ENCODE measurements around the gene NCF4. TPM values are rescaled to one million over a fixed set of nuclear protein-coding genes. Genes with fewer than 3 reads are reported as not detected.
A peak's percentile ranks its signal among the peaks of the same experiment; 100 is the strongest.

The NCF4 gene
- total RNA-seq, 1 donor from 2014 or later, result 51.0 TPM

DNA sequence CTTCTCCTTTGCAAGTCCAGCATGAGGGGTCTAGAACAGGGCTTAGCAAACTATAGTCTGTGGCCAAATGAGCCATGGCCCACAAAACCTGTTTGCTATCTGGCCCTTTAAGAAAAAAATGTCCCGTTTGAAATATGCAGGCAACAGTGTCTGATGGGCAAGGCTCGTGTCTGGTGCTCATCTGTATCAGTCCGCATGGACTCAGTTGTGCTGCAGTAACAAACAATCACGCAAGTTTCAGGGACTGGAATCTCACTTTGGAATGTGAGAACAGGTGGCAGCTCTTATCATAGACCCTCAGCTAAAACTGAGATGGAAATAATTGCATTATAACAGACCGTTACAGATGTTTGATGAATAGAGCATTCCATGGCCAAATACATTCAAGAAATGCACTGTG lies 24.9 kb upstream of the NCF4 start:
- no peak for DNase-seq (ENCODE audit: low spot score)

DNA sequence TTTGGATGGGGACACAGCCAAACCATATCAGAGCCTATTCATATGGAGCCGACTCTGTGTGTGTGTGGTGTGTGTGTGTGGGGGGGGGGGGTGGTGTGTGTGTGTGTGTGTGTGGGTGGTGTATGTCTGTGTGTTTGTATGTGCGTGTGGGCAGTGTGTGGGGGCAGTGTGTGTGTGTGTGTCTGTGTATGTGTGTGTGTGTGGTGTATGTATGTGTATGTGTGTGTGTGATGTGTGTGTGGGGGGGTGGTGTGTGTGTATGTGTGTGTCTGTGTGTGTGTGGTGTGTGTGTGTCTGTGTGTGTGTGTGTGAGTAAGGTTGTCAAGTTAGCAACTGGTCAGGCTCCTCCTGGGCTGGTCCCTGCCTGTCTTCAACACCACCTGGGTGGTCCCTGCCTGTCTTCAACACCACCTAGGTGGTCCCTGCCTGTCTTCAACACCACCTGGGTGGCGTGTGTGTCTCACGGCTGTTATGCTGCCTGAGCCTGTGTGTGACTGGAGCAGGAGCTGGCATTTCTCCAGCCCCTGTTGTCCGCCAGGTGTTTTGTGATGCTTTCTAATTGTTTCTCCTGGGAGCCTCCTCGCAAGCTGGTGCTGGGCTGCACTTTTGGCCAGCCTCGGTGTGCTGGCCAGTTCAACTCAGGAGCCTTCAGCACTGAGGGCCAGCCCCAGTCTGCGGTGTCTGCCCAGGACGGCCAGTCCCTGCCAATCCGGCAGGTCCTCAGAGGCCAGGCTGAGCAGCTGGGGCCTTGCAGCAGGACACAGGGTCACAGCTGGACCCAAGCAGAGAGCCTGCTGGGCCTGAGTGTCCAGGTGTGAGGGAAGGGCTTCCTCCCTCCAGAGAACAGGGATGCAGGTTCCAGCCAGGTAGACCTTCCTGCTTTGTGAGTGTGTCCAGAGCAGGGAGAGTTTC lies 22.4 kb upstream of the NCF4 start:
- no peak for DNase-seq (ENCODE audit: low spot score)

DNA sequence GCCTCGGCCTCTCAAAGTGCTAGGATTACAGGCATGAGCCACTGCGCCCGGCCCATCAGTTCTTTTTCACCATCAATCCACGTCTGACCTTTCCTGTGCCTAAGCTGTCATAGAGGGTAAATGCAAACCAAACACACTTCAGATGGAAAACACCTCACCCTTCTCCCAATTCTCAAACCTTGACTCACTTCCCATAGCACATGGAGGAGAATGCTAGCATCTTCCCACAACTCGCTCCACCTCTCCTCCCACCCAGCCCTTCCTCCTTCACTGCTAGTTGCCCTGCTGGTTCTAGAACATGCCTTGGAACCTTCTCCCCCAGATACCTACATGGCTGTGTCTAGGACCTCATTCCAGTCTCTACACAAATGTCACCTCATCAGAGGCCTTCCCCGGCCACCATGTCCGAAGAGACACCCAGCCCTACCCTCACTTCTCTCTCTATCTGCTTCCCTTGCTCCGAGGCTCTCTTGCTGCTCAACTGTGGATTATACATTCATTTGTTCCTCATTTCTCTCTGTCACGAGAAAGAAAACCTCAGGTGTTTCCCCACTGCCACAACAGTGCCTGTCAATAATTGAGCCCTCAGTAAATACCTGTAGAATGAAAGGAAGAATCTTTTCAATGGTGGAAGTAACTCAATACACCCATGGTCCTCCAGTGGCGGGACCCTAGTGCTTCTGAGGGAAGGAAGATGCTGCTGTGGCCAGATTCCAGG lies 21.3 kb upstream of the NCF4 start:
- no peak for DNase-seq (ENCODE audit: low spot score)

DNA sequence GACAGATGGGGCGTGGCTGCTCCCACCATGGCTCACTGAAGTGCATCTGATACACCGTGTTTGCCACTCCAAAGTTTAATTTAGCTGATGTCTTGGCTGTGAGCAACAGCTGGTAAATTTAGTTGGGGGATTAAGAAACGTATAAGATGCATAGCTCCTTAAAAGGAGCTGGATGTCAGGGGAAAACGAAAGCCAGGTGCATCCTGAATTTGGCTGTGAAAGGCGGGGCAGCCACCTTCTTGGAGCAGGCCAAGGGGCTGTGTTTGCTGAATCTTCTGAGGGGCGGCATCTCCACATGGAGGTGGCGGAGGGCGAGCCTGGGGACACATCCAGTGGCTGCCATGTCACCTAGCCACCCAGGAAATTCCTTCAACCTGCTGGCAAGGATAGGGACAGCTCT lies 20.7 kb upstream of the NCF4 start:
- no peak for DNase-seq (ENCODE audit: low spot score)

DNA sequence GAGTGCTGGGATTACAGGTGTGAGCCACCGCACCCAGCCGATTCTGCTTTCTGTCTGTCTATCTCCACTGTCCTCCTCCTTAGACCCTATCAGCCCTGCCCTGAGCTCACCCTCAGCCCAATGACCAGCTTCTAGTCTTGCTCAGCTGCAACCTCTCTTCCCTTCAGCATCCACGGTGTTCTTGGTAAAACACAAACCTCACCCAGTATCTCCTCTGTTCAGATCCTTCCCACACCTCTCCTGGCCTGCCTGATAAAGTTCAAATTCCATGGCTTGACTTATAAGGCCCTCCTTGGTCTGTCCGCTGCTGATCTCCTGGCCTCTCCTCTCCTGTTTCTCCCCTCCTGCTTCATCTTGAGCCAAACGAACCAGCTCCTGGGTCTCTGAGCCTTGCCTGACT lies 14.5 kb upstream of the NCF4 start:
- DNase-seq (ENCODE audit: low spot score), result no peak

DNA sequence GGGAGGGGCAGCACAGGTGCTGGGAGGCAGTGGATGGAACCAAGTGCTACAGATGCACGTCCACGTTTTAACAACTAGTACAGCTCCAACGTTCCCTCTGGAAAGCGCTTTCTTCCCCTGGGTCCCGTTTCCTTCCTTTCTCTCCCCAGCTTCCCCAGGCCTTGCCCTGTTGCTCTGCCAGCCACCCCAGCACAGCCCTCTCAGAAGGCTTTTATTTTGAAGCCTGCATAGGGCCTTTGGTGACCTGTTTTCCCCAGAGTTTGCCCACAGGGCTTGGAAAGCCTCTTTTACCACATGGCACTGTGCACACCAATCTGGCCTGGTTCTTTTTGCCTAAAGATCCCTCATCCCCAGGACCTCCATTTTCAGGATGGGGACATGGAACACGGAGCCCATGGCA lies 13.9 kb upstream of the NCF4 start:
- no peak for DNase-seq (ENCODE audit: low spot score)

DNA sequence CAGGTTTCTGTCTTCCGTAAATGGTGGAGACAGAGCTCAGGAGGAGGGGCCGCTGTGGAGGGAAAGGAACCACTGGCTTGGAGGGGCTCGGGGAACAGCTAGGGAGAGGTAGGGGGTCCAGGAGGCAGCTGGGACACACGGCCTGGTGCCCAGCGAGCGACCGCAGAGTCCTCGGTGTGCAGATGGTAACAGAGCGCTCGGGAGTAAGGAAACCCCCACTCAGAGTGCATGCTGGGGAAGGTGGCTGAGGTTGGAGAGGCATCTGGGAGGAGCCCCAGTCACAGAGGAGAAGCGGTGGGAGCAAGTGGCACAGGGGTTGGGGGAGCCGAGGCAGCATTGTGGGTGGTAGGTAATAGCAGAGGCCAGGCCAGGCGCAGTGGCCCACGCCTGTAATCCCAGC lies 10.8 kb upstream of the NCF4 start:
- DNase-seq (ENCODE audit: low spot score), result no peak

DNA sequence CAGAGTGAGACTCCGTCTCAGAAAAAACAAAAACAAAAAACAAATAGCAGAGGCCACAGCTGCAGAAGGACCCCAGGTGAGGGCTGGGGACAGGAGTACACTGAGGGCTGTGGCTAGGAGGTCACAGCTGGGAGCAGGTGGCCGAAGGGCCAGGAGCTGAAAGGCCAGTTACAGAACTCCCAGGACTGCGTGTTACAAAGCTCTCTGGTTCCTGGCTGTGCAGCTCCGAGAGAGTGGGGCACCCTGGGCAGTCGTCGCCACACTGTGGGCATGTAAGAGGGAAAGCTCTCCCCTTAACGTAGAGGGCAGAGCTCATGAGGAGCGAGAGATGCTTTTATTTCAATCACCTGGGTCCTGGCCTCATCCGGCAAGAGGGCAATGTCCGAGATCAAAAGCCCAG lies 10.1 kb upstream of the NCF4 start:
- DNase-seq (ENCODE audit: low spot score), result no peak

DNA sequence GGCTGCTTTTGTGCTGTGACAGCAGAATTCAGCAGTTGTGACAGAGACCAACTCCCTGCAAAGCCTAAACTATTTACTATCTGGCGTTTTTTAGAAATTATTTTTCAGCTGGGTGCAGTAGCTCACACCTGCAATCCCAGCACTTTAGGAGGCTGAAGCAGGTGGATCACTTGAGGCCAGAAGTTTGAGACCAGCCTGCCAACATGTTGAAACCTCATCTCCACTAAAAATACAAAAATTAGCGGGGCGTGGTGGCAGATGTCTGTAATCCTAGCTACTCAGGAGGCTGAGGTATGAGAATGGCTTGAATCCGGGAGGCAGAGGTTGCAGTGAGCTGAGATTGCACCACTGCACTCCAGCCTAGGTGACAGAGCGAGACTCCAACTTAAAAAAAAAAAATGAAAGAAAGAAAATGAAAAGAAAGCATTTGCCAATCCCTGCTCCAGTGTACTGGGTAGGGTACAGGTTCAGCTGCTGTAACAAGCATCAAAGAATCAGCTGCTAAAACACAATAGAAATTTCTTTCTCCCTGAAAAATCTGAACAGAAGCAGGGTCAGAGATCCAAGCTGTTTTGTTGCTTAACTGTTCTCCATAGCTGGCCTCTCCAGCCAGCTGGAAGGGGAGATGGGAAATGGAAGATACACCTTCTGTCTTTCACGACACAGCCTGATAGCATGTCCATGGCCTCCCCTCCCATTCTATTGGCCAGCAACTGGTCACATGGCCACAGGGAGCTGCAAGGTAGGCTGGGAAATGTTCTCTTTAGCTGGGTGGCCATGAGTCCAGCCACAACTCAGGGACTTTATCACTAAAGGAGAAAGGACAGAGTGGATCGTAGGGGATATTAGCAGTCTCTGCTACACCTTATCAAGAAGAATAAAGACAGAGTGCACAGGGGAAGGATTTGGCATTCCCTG lies 8.5 kb upstream of the NCF4 start:
- DNase-seq (ENCODE audit: low spot score), result no peak

DNA sequence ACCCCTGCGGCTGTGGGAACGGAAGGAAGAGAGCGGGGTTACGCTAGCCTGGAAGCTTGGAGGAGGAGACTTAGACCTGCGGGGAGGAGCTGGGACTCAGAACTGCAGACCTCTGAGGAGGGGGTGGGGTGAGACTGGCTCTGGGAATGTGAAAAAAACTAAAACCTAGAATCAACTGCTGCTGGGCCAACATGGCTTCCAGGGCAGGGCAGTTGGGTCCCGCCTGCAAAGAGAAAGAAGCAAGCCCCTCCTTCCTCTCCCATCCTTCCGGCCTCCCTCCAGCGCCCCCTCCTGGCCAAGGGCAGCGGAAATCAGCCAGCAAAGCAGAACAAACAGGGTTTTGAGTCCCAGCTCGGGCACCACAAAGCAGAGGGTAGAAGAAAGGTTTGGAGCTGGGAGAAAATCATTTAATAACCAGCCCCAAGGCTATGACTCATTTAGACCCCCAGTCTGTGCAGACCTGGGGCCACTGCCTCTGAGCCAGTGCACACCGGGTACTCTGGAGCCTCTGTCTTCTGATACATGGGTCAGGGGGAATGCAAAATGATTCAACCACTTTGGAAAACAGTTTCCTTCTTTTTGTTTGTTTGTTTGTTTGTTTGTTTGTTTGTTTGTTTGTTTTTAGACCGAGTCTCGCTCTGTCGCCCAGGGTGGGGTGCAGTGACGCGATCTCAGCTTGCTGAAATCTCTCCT lies 7.3 kb upstream of the NCF4 start:
- DNase-seq (ENCODE audit: low spot score), result no peak

DNA sequence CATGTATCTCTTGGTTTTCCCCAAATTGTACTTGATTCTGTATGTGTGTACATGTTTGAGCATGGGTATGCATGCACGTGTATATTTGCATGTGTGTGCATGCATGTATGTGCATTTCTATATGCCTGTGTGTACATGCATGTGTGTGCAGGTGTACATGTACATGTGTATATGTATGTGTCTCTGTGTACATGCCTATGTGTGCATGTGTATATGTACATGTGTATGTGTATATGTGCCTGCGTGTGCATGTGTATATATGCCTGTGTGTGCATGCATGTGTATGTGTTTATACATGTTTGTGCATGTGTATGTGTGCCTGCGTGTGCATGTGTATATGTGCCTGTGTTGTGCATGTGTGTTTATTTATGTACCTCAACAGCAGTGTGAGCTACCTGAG lies 5.3 kb upstream of the NCF4 start:
- DNase-seq (ENCODE audit: low spot score), result no peak

DNA sequence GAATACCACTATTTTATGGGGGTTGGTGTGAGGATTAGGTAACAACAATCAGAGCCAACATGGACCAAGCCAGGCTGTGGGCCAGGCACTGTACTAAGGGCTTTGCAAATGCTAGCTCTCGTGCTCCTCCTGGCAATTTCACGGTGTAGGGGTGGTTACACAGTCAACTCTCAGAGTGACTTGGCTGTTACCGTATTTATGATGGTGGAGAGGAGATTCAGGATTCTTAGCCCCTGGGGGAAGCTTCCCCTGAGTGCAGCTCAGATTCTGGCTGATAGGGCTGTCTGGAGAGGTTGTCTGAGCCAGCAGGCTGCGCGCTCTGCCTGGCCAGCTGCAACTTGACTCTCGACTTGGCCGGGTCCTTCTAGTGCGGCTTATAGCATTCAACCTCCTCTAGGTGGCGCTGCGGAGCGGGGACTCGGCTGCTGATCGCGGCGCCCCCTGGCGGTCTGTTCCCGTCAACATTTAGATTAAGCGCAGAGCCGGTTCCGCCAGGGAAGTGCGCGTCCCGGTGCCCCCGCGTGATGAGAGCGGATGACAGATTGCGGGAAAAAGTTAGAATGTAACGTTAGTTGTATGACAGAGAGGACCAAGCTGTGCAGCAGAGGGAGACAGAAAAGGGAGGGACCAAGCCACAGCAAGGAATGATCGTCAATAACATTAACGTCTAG lies 4.5 kb upstream of the NCF4 start:
- peak; percentile 97 for DNase-seq (ENCODE audit: low spot score)

DNA sequence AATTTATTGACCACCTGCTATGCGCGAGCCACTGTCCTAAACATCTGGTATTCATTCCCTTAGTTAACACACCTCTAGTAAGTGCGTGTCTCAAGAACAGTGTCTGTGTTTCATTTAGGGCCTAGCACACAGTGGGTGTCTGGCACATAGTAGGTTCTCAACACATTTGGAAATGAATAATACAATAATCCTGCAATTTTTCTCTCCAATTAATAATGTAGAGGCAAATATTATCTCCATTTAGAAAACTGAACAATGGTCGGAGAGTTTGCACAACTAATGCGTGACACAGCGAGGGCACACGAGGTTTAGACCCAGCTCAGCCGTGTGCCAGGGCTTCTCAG lies 4.0 kb upstream of the NCF4 start:
- DNase-seq (ENCODE audit: low spot score), result no peak

DNA sequence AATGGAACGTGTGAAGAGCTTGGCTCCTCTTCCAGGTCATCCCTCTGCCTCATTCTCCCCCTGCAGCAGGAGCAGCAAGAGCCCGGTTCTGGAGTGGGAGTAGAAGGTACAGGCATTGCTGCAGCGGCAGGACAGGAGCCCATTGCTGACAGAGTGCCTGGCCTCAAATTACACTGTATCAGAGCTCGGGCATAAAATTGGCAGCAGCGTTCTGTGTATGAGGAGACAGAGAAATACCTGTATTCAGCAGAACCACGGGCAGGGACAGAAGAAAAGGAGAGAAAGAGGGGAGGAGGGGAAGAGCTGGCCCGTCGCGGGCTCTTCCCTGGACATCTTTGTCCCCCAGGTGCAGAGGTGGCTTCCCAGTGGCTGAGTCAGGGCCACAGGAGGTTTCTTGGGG lies 2.6 kb upstream of the NCF4 start:
- DNase-seq (ENCODE audit: low spot score), result no peak

DNA sequence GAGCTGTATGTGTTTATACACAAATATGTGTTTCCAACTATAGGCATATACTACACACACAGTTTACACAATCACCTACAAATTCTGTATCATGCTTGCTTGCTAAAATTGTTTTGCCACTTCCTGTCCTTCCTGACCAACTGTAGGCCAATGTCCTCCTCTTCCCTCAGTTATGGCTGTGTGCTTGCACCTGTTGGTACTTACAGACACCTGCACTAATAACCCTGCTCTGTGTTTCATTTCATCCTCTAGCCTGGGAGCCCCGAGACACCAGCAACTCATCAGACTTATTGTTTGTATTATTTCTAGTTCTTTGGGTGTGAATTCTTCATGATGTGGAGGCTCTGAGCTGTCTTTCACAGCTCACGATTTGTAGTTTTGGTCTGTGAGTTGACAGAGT lies 1.8 kb upstream of the NCF4 start:
- no peak for DNase-seq (ENCODE audit: low spot score)

DNA sequence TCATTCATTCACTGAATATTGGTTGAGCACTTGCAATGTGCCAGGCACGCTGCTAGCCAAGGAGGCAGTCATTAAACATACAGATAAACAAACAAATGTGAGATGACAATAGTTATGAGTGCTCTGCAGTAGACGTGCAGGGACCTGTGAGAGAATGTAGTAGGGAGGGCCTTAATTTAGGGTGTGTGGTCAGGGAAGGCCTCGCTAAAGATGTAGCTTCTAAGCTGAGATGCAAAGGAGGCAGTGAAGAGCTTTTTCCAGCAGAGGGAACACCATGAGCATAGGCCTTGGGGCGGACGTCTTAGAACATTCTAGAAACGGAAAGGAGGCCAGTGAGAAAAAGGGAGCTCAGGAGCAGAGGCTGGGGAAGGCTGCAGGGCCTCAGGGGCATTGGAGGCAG lies 789 bp upstream of the NCF4 start:
- peak; percentile 43 for DNase-seq (ENCODE audit: low spot score)

DNA sequence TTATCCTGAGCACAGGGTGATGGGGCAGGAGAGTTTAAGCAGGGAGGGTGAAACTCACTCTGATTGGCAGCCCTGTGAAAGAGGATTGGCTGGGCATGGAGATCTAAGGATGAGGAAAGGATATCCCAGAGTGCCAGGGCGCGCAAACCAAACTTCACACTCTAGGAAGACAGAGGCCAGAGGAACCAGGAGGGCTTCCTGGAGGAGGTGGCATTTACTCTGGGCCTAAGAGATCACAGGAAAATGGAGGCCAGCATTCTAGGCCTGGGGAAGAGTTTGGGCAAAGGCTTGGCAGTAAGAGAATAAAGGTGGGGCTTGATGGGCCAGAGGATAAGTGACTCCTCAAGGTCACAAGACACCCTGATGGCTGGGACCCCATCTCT lies 377 bp upstream of the NCF4 start:
- DNase-seq (ENCODE audit: low spot score), result peak; percentile 9

DNA sequence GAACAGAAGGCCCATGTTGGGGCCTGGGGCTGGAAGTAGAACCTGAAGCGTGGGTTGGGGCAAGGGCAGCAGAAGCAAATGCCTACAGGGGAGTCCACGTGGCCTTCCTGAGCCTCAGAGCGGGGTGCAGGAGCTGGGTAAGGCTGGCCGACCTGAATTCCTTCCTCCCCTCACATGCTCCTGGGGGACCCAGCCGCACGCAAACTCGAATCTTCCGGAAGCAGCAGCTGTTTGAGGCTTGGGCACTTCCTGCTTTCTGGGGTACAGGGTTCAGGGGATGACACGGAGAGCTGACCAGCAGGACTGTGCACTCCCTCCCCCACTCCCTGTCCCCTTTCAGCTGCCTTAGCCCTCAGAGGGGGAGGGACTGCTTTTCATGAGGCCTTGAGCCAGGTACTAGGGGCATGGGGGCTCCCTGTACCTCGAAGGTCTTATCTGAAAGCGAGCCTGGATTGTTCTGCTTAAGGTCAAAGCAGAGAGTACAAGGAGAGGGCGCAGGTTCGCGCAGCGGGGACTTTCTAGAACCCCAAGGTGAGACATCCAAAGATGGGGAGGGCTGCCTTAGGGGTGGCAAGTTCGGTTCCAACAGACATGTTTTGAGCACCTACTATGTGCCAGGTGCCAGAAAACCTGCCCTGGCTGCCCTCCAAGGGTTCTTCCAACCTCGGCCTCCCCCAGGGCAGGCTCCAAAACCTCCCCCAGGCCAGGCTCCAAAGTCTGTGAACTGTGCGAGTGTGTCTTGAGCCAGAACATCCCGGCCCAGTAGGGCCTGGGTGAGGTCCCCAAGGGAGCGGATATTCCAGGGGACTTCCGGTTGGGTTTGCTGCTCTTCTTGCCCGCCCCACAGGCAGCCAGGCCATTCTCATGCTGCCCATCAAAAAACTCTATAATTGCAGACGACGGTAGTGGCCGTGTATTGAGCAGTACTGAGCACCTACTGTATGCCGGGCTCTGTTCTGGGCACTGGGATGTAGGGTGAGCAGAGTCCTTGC lies 1.7 kb downstream of the NCF4 start:
- DNase-seq (ENCODE audit: low spot score), result peak; percentile 87

DNA sequence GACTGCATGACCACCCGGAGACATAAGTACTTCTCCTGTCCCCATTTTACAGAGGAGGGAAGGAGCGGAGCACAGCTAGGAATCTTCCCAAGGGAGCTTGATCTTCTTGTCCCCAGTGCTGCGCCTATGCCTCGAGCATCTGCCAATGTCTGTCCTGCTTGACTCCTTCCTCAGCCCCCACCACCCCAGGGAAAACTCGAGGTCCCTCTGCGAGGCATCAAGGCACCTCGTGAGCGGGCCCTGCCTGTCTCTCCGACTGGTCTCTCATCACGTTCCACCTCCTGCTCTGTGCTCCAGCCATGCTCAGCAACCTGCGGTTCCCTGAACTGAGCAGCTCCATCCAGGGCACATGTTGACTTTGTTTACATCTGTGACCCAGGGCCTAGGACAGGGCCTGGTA lies 2.5 kb downstream of the NCF4 start:
- DNase-seq (ENCODE audit: low spot score), result peak; percentile 43

Data from mesenteric fat pad (tissue), 1 donor.